Tibial nerve (tissue), 4 donors: ENCODE data around the gene B4GALT5.

Source experiments
- EP300 ChIP-seq, 2 donors: sonication (generic); formaldehyde crosslinking; IDR thresholded peaks; one replicate each; pipeline ENCODE4 v1.6.1; 2017; ENCODE audit warnings: antibody characterized with exemption in 2 of 2, mild to moderate bottlenecking in 1 of 2
- POLR2A ChIP-seq, 2 donors: fragments of 450-650 bp; IDR thresholded peaks; one replicate each; pipeline ENCODE4 v1.6.1; 2017; ENCODE audit warnings: antibody characterized with exemption in 2 of 2, mild to moderate bottlenecking in 2 of 2, moderate library complexity in 2 of 2
- TF ChIP-seq, protein P1 (sequence below), 5 experiments: fragments of 200-600 bp in 3 of 5; fragments of 450-650 bp in 2 of 5; sonication (generic) in 3 of 5; IDR thresholded peaks; one replicate each; pipeline ENCODE4 v1.5.1; 2016 to 2019; ENCODE audit warnings: antibody characterized with exemption in 5 of 5, mild to moderate bottlenecking in 3 of 5, moderate library complexity in 2 of 5

DNA sequence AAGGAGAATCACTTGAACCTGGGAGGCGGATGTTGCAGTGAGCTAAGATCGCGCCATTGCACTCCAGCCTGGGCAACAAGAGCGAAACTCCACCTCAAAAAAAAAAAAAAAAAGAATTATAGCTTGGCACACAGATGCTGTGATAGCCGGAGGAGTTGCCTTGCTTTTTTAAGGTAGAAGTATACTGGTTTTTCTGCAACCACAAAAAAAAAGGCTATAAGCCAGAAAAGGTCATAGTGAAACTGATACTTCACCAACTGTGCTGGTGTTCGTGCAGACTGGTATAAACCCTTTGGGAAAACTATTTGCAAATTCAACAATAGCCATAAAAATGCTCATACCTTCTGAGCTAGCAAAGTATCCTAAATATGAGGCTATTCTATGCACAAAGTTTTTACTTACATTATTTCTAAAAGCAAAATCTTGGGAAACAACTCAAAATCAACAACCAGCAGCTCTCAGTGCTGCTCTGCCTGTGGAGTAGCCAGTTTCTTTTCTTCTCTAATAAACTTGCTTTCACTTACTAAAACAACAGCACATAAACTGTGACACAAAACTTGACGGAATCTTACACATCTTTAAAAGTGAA lies 44.0 kb downstream of the B4GALT5 start:
- TF ChIP-seq, protein P1, sequence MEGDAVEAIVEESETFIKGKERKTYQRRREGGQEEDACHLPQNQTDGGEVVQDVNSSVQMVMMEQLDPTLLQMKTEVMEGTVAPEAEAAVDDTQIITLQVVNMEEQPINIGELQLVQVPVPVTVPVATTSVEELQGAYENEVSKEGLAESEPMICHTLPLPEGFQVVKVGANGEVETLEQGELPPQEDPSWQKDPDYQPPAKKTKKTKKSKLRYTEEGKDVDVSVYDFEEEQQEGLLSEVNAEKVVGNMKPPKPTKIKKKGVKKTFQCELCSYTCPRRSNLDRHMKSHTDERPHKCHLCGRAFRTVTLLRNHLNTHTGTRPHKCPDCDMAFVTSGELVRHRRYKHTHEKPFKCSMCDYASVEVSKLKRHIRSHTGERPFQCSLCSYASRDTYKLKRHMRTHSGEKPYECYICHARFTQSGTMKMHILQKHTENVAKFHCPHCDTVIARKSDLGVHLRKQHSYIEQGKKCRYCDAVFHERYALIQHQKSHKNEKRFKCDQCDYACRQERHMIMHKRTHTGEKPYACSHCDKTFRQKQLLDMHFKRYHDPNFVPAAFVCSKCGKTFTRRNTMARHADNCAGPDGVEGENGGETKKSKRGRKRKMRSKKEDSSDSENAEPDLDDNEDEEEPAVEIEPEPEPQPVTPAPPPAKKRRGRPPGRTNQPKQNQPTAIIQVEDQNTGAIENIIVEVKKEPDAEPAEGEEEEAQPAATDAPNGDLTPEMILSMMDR (IDR thresholded peaks at IDR 0.05), result no peak
- TF ChIP-seq EP300 (IDR thresholded peaks at IDR 0.05) (no peak), POLR2A (IDR thresholded peaks at IDR 0.05) (no peak)
